Hepatocyte (in vitro differentiated cells): ENCODE results near the gene LRCH1.

Experiments
- EZH2 ChIP-seq: fragments of 200-600 bp; sonication (generic); IDR thresholded peaks from 2 replicates; pipeline ENCODE4 v1.6.1; 2016; ENCODE audit warnings: antibody characterized with exemption, mild to moderate bottlenecking, borderline replicate concordance
- EZH2phosphoT487 ChIP-seq: fragments of 200-600 bp; sonication (generic); IDR thresholded peaks from one replicate; pipeline ENCODE4 v1.6.1; 2018; ENCODE audit warnings: antibody characterized with exemption, mild to moderate bottlenecking, low read depth, moderate library complexity; ENCODE audit not compliant: unreplicated experiment, severe bottlenecking
- TF ChIP-seq, protein P1 (sequence below): fragments of 200-600 bp; sonication (generic); IDR thresholded peaks from 2 replicates; pipeline ENCODE4 v1.5.1; 2016; ENCODE audit warnings: antibody characterized with exemption, mild to moderate bottlenecking; ENCODE audit not compliant: poor library complexity

DNA sequence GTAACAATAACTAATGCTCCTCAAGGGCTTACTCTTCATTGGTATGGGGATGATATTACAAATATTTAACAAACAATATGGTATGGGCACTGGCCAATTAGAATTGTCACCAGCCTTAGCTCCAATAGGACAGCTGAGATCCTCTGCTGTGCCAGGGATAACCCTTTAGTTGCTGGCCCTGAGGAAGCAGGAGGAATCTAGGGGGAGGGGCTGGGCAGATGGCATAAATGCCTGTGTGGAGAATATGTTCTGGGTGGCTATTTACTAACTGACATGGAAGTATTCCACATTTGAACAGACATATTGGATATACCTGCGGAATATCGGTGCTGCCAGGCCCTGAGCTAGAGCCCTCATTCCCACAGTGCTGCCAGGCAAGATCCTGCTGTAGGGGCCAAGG lies 16.6 kb upstream of the LRCH1 start:
- TF ChIP-seq EZH2phosphoT487, result no peak
- TF ChIP-seq, protein P1, sequence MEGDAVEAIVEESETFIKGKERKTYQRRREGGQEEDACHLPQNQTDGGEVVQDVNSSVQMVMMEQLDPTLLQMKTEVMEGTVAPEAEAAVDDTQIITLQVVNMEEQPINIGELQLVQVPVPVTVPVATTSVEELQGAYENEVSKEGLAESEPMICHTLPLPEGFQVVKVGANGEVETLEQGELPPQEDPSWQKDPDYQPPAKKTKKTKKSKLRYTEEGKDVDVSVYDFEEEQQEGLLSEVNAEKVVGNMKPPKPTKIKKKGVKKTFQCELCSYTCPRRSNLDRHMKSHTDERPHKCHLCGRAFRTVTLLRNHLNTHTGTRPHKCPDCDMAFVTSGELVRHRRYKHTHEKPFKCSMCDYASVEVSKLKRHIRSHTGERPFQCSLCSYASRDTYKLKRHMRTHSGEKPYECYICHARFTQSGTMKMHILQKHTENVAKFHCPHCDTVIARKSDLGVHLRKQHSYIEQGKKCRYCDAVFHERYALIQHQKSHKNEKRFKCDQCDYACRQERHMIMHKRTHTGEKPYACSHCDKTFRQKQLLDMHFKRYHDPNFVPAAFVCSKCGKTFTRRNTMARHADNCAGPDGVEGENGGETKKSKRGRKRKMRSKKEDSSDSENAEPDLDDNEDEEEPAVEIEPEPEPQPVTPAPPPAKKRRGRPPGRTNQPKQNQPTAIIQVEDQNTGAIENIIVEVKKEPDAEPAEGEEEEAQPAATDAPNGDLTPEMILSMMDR, result no peak
- no peak for TF ChIP-seq EZH2
